ENCODE measurements around the gene TPRX1. TPM values are rescaled to one million over a fixed set of nuclear protein-coding genes. Genes with fewer than 3 reads are reported as not detected.
A peak's percentile ranks its signal among the peaks of the same experiment; 100 is the strongest.
"Not testable (repeated sequence)": the region's sequence is repeated elsewhere in the genome, so short reads cannot be mapped to it uniquely, and the experiment has no call there.

TPRX1 gene
- polyA plus RNA-seq, 4 donors: not detected

DNA sequence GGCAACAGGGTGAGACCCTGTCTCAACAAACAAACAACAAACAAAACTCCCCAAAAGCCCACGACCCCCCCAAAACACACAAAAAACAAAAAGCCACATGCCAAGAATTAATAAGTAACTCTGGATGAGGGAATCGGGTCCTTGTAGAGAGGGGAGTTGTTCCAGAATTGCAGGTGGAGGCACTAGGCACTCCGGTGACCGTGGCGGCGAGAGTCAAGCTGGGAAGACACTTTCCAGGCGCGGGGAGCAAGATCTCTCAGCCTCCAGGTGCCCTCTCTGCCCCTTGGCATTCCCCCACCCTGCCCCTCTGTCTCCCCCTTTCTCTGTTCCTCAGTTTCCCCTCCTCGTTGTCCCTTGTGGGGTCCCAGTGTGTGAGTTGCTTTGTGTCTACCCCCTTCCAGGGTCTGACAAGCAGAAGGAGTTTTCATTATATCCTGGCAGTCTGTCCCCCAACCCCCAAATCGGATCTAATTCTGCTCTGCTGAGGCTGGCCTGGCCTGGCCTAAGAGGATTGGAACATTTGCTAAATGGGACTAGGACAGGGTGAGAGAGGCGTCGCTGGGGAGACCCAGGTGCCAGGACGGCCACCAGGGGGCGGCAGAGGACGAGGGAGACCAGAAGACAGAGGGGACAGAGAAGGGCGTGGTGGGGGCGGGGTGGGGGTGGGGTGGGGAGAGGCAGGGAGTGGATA is 9.1 kb upstream of the TPRX1 start:
- H3K9me3 ChIP-seq (ENCODE audit: control insufficient read depth in 2 of 2, insufficient read depth in 1 of 2, low read depth in 1 of 2, low read length in 1 of 2): no peaks in the 10 kb centered on the region
- peak; percentile 58 to 76 for DNase-seq
- 28 to 36% (median 31%) methylated on average over 15 to 17 of the region's 17 CpGs for WGBS, 3 donors
- no peak overlapping the region for H3K4me3 ChIP-seq (ENCODE audit: low read depth in 1 of 3, low read length in 3 of 3)
- H3K4me1 ChIP-seq (ENCODE audit: control insufficient read depth in 3 of 3, insufficient read depth in 2 of 3, low read depth in 1 of 3, low read length in 2 of 3): no peaks in the 10 kb centered on the region
- no peak for FAIRE-seq
- H3K27me3 ChIP-seq (ENCODE audit: control insufficient read depth in 3 of 3, insufficient read depth in 3 of 3, low read length in 3 of 3): no peaks in the 10 kb centered on the region
- H3K27ac ChIP-seq (ENCODE audit: low read depth in 1 of 3, low read length in 2 of 3): no peak overlapping the region
- no peaks in the 10 kb centered on the region for H3K36me3 ChIP-seq (ENCODE audit: control insufficient read depth in 3 of 3, insufficient read depth in 2 of 3, low read depth in 1 of 3, low read length in 3 of 3)

DNA sequence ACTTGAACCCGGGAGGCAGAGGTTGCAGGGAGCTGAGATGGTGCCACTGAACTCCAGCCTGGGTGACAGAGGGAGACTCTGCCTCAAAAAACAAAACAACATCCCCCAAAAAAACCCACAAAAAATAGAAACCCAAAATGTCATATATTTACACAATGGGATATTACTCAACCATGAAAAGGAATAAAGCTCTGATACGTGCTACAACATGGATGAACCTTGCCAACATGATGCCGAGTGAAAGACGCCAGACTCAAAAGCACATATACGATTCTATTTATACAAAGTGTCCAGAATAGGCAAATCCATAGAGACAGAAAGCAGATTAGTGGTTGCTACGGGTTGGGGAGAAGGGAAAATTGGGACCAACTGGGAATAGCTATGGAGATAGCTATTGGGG is 2.1 kb upstream of the TPRX1 start:
- WGBS, 3 donors: 83 to 92% (median 86%) methylated on average over 6 of the region's 6 CpGs

GRCh38 chr19:47805313-47805712 is 962 bp upstream of the TPRX1 start:
- no peaks in the 10 kb centered on the region for H3K36me3 ChIP-seq (ENCODE audit: control insufficient read depth in 3 of 3, insufficient read depth in 2 of 3, low read depth in 1 of 3, low read length in 3 of 3)
- no peak for DNase-seq
- no peak overlapping the region for H3K4me3 ChIP-seq (ENCODE audit: low read depth in 1 of 3, low read length in 3 of 3)

More for the DNA sequence above, 2.1 kb upstream of the TPRX1 start:
- no peak for DNase-seq
- FAIRE-seq: no peak
- Histone ChIP-seq H3K36me3 (ENCODE audit: control insufficient read depth in 3 of 3, insufficient read depth in 2 of 3, low read depth in 1 of 3, low read length in 3 of 3) (no peaks in the 10 kb centered on the region), H3K4me3 (ENCODE audit: low read depth in 1 of 3, low read length in 3 of 3) (no peak overlapping the region), H3K27me3 (ENCODE audit: control insufficient read depth in 3 of 3, insufficient read depth in 3 of 3, low read length in 3 of 3) (no peaks in the 10 kb centered on the region), H3K27ac (ENCODE audit: low read depth in 1 of 3, low read length in 2 of 3) (no peak overlapping the region), H3K4me1 (ENCODE audit: control insufficient read depth in 3 of 3, insufficient read depth in 2 of 3, low read depth in 1 of 3, low read length in 2 of 3) (no peaks in the 10 kb centered on the region), H3K9me3 (ENCODE audit: control insufficient read depth in 2 of 2, insufficient read depth in 1 of 2, low read depth in 1 of 2, low read length in 1 of 2) (no peaks in the 10 kb centered on the region)

DNA sequence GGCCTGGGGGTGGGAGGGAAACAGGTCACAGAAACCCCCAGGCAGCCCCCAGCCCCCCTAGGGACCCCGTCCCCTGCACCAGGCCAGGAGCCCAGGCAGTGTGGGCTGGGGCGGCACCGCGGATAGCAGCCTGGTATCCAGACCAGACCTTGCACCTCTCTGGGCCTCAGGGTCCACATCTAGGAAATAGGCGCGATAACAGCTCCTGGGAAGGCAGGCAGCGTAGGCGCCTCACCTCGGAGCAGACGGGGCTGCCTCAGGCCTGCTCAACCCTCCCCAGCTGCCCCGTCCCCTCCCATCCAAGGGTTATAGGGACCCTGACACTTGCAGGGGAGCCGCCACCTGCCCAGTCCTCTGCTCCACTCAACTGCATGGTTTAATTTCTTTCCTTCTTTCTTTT is 680 bp downstream of the TPRX1 start:
- WGBS, 3 donors: 83 to 100% (median 87%) methylated on average over 1 to 11 of the region's 12 CpGs
- H3K9me3 ChIP-seq (ENCODE audit: control insufficient read depth in 2 of 2, insufficient read depth in 1 of 2, low read depth in 1 of 2, low read length in 1 of 2); FAIRE-seq; H3K4me3 ChIP-seq (ENCODE audit: low read depth in 1 of 3, low read length in 3 of 3); H3K27ac ChIP-seq (ENCODE audit: low read depth in 1 of 3, low read length in 2 of 3); H3K4me1 ChIP-seq (ENCODE audit: control insufficient read depth in 3 of 3, insufficient read depth in 2 of 3, low read depth in 1 of 3, low read length in 2 of 3); H3K36me3 ChIP-seq (ENCODE audit: control insufficient read depth in 3 of 3, insufficient read depth in 2 of 3, low read depth in 1 of 3, low read length in 3 of 3); DNase-seq; H3K27me3 ChIP-seq (ENCODE audit: control insufficient read depth in 3 of 3, insufficient read depth in 3 of 3, low read length in 3 of 3): not testable (repeated sequence)

More at GRCh38 chr19:47805313-47805712, 962 bp upstream of the TPRX1 start:
- H3K4me1 ChIP-seq (ENCODE audit: control insufficient read depth in 3 of 3, insufficient read depth in 2 of 3, low read depth in 1 of 3, low read length in 2 of 3): no peaks in the 10 kb centered on the region
- FAIRE-seq: no peak
- no peaks in the 10 kb centered on the region for H3K27me3 ChIP-seq (ENCODE audit: control insufficient read depth in 3 of 3, insufficient read depth in 3 of 3, low read length in 3 of 3)
- WGBS, 3 donors: 52 to 75% (median 54%) methylated on average over 10 of the region's 10 CpGs
- no peaks in the 10 kb centered on the region for H3K9me3 ChIP-seq (ENCODE audit: control insufficient read depth in 2 of 2, insufficient read depth in 1 of 2, low read depth in 1 of 2, low read length in 1 of 2)
- H3K27ac ChIP-seq (ENCODE audit: low read depth in 1 of 3, low read length in 2 of 3): no peak overlapping the region

GRCh38 chr19:47803148-47803547 is 1.2 kb downstream of the TPRX1 start:
- DNase-seq; H3K27ac ChIP-seq (ENCODE audit: low read depth in 1 of 3, low read length in 2 of 3); H3K4me3 ChIP-seq (ENCODE audit: low read depth in 1 of 3, low read length in 3 of 3); H3K36me3 ChIP-seq (ENCODE audit: control insufficient read depth in 3 of 3, insufficient read depth in 2 of 3, low read depth in 1 of 3, low read length in 3 of 3); FAIRE-seq; H3K9me3 ChIP-seq (ENCODE audit: control insufficient read depth in 2 of 2, insufficient read depth in 1 of 2, low read depth in 1 of 2, low read length in 1 of 2); H3K4me1 ChIP-seq (ENCODE audit: control insufficient read depth in 3 of 3, insufficient read depth in 2 of 3, low read depth in 1 of 3, low read length in 2 of 3); H3K27me3 ChIP-seq (ENCODE audit: control insufficient read depth in 3 of 3, insufficient read depth in 3 of 3, low read length in 3 of 3): not testable (repeated sequence)
- 81 to 90% (median 87%) methylated on average over 2 to 21 of the region's 21 CpGs for WGBS, 3 donors

- no peak overlapping the region for H3K27ac ChIP-seq (ENCODE audit: low read depth in 1 of 3, low read length in 2 of 3)
- no peaks in the 10 kb centered on the region for H3K9me3 ChIP-seq (ENCODE audit: control insufficient read depth in 2 of 2, insufficient read depth in 1 of 2, low read depth in 1 of 2, low read length in 1 of 2)
- H3K36me3 ChIP-seq (ENCODE audit: control insufficient read depth in 3 of 3, insufficient read depth in 2 of 3, low read depth in 1 of 3, low read length in 3 of 3): no peaks in the 10 kb centered on the region
- no peak for DNase-seq
- no peak overlapping the region for H3K4me3 ChIP-seq (ENCODE audit: low read depth in 1 of 3, low read length in 3 of 3)
- peaks cover 0 to 6% (median 0%) of the 10 kb centered on the region in 3 donors for H3K27me3 ChIP-seq (ENCODE audit: control insufficient read depth in 3 of 3, insufficient read depth in 3 of 3, low read length in 3 of 3)
- no peak for FAIRE-seq
- no peaks in the 10 kb centered on the region for H3K4me1 ChIP-seq (ENCODE audit: control insufficient read depth in 3 of 3, insufficient read depth in 2 of 3, low read depth in 1 of 3, low read length in 2 of 3)
- 89 to 93% (median 92%) methylated on average over 10 to 25 of the region's 25 CpGs for WGBS, 3 donors
Observed at GRCh38 chr19:47802521-47803043, 1.8 kb downstream of the TPRX1 start.

DNA sequence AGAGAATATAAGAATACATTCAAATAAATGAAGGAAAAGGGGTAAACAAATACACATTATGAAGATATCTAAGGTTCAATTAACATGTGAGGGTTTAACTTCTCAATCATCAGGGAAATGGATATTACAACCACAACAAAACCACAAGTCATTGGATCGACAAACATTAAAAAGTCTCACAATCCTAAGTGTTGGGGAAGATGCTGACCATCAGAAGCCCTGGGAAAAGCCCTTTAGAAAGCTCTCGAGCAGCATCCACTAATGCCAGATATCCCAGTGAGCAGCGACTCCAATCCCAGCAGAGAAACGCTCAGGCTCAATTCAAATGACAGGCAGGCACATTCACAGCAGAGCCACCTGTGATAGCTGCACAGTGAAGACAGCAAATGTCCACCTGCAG is 3.1 kb downstream of the TPRX1 start:
- 90 to 97% (median 91%) methylated on average over 4 of the region's 4 CpGs for WGBS, 3 donors
- FAIRE-seq: no peak

GRCh38 chr19:47798904-47799266 is 5.5 kb downstream of the TPRX1 start:
- FAIRE-seq (no peak), DNase-seq (no peak)
- H3K27me3 ChIP-seq (ENCODE audit: control insufficient read depth in 3 of 3, insufficient read depth in 3 of 3, low read length in 3 of 3): peaks cover 0 to 6% (median 0%) of the 10 kb centered on the region in 3 donors
- no peaks in the 10 kb centered on the region for H3K36me3 ChIP-seq (ENCODE audit: control insufficient read depth in 3 of 3, insufficient read depth in 2 of 3, low read depth in 1 of 3, low read length in 3 of 3)
- no peak overlapping the region for H3K4me3 ChIP-seq (ENCODE audit: low read depth in 1 of 3, low read length in 3 of 3)
- 81 to 89% (median 86%) methylated on average over 4 of the region's 4 CpGs for WGBS, 3 donors
- H3K4me1 ChIP-seq (ENCODE audit: control insufficient read depth in 3 of 3, insufficient read depth in 2 of 3, low read depth in 1 of 3, low read length in 2 of 3): no peaks in the 10 kb centered on the region
- H3K27ac ChIP-seq (ENCODE audit: low read depth in 1 of 3, low read length in 2 of 3): no peak overlapping the region
- H3K9me3 ChIP-seq (ENCODE audit: control insufficient read depth in 2 of 2, insufficient read depth in 1 of 2, low read depth in 1 of 2, low read length in 1 of 2): no peaks in the 10 kb centered on the region

More for the DNA sequence above, 3.1 kb downstream of the TPRX1 start:
- H3K4me1 ChIP-seq (ENCODE audit: control insufficient read depth in 3 of 3, insufficient read depth in 2 of 3, low read depth in 1 of 3, low read length in 2 of 3): no peaks in the 10 kb centered on the region
- no peak overlapping the region for H3K27ac ChIP-seq (ENCODE audit: low read depth in 1 of 3, low read length in 2 of 3)
- no peaks in the 10 kb centered on the region for H3K9me3 ChIP-seq (ENCODE audit: control insufficient read depth in 2 of 2, insufficient read depth in 1 of 2, low read depth in 1 of 2, low read length in 1 of 2)
- peaks cover 0 to 6% (median 0%) of the 10 kb centered on the region in 3 donors for H3K27me3 ChIP-seq (ENCODE audit: control insufficient read depth in 3 of 3, insufficient read depth in 3 of 3, low read length in 3 of 3)
- H3K36me3 ChIP-seq (ENCODE audit: control insufficient read depth in 3 of 3, insufficient read depth in 2 of 3, low read depth in 1 of 3, low read length in 3 of 3): no peaks in the 10 kb centered on the region
- no peak overlapping the region for H3K4me3 ChIP-seq (ENCODE audit: low read depth in 1 of 3, low read length in 3 of 3)
- DNase-seq: no peak
